A549 (cell line): ENCODE measurements around the gene CEP72. TPM values are rescaled to one million over a fixed set of nuclear protein-coding genes. Genes with fewer than 3 reads are reported as not detected.

Source experiments
- ATAC-seq, 2 experiments: fragments of 200-7000 bp in 1 of 2; fragments of >200 bp in 1 of 2; cut with Nextera tagmentation in 1 of 2; cut with Tn5 transposase in 1 of 2; 3 replicates each; pipeline versions ENCODE4 v1.8.0 to v1.9.1; 2018 to 2020; ENCODE audit warnings: mild to moderate bottlenecking in 1 of 2, moderate library complexity in 1 of 2
- CTCF ChIA-PET: fragments of 300-600 bp; sonication (Branson Sonifier 250); formaldehyde crosslinking; extraction: SDS; loops from one replicate; lab custom pipeline; 2021; ENCODE audit warnings: antibody characterized with exemption, inconsistent platforms; lab: Yijun Ruan, JAX
- POLR2A ChIA-PET: fragments of 350-600 bp; formaldehyde crosslinking; extraction: SDS; loops from one replicate; lab custom pipeline; 2021; ENCODE audit warnings: antibody characterized with exemption, inconsistent platforms; lab: Yijun Ruan, JAX
- DNase-seq, 2 experiments: peaks; one replicate each; pipeline versions ENCODE4 v3.0.0 to v3.0.0-alpha.2; 2011 to 2016; ENCODE audit warnings: low read depth in 1 of 2, low spot score in 1 of 2
- FAIRE-seq: peaks from 2 replicates; lab custom pipeline; 2011; peaks lifted over from hg19 to GRCh38; lab: Jason Lieb, UNC
- H3K27ac ChIP-seq, 2 experiments: fragments of >200 bp; sonication (Bioruptor Twin); formaldehyde crosslinking; 3 replicates each; pipeline ENCODE4 v1.5.1; 2016 to 2017
- H3K4me1 ChIP-seq: fragments of >200 bp; sonication (Bioruptor Twin); formaldehyde crosslinking; 3 replicates; pipeline ENCODE4 v1.6.1; 2016
- H3K4me2 ChIP-seq: fragments of >200 bp; sonication (Bioruptor Twin); formaldehyde crosslinking; 3 replicates; pipeline ENCODE4 v1.6.1; 2016
- H3K4me3 ChIP-seq: fragments of >200 bp; sonication (Bioruptor Twin); formaldehyde crosslinking; 3 replicates; pipeline ENCODE4 v1.5.1; 2016
- H3K9me3 ChIP-seq: fragments of >200 bp; sonication (Bioruptor Twin); formaldehyde crosslinking; 3 replicates; pipeline ENCODE4 v1.6.1; 2016
- CEBPB ChIP-seq, 2 experiments: fragments of >200 bp in 1 of 2; sonication (Bioruptor Twin) in 1 of 2; formaldehyde crosslinking in 1 of 2; IDR thresholded peaks; 2 replicates each; pipeline ENCODE4 v1.6.1; 2012 to 2016
- EHF ChIP-seq: fragments of 250-450 bp; sonication (Bioruptor Pico); IDR thresholded peaks from 2 replicates; pipeline ENCODE4 v1.5.0; 2020; ENCODE audit warnings: mild to moderate bottlenecking
- HEYL ChIP-seq: fragments of 250-450 bp; sonication (Bioruptor Pico); IDR thresholded peaks from 2 replicates; pipeline ENCODE4 v1.8.0; 2021; ENCODE audit warnings: mild to moderate bottlenecking, moderate library complexity
- HMGXB4 ChIP-seq: fragments of 250-450 bp; sonication (Bioruptor Pico); IDR thresholded peaks from 2 replicates; pipeline ENCODE4 v1.5.0; 2021; ENCODE audit warnings: mild to moderate bottlenecking, moderate library complexity, borderline replicate concordance
- KDM5A ChIP-seq: fragments of 200-600 bp; sonication (generic); IDR thresholded peaks from 2 replicates; pipeline ENCODE4 v1.6.1; 2016; ENCODE audit warnings: antibody characterized with exemption, mild to moderate bottlenecking
- MAFK ChIP-seq: fragments of 450-650 bp; IDR thresholded peaks from 2 replicates; pipeline ENCODE4 v1.6.1; 2014; ENCODE audit not compliant: partially characterized antibody
- NR3C1 ChIP-seq: fragments of >200 bp; sonication (Bioruptor Twin); formaldehyde crosslinking; IDR thresholded peaks from 3 replicates; pipeline ENCODE4 v1.6.1; 2017
- POLR2A ChIP-seq: IDR thresholded peaks from 2 replicates; pipeline ENCODE4 v1.6.1; 2012; ENCODE audit warnings: mild to moderate bottlenecking, low read length
- POLR2AphosphoS2 ChIP-seq: conservative IDR thresholded peaks from 2 replicates; pipeline ENCODE4 v1.6.1; 2012; ENCODE audit warnings: low read length, improper control_type of control experiment, inconsistent platforms
- RARB ChIP-seq: fragments of 250-450 bp; sonication (Bioruptor Pico); IDR thresholded peaks from 2 replicates; pipeline ENCODE4 v1.8.0; 2021; ENCODE audit warnings: mild to moderate bottlenecking, moderate library complexity
- RCOR1 ChIP-seq: fragments of 150-350 bp; IDR thresholded peaks from 2 replicates; pipeline ENCODE4 v1.6.1; 2014; ENCODE audit warnings: antibody characterized with exemption, low read length, low read depth
- REST ChIP-seq: fragments of 200-600 bp; sonication (generic); IDR thresholded peaks from 2 replicates; pipeline ENCODE4 v1.6.1; 2016; ENCODE audit warnings: antibody characterized with exemption, mild to moderate bottlenecking, moderate library complexity
- SREBF2 ChIP-seq: fragments of 450-650 bp; IDR thresholded peaks from 2 replicates; pipeline ENCODE4 v1.6.1; 2014; ENCODE audit warnings: mild to moderate bottlenecking, moderate library complexity
- WGBS: methylation state at CpG from one replicate; pipeline ENCODE4 v1.1.6; 2017; ENCODE audit errors: missing lambda C conversion rate; 5-methylcytosine and 5-hydroxymethylcytosine counted together
- polyA plus RNA-seq, 4 experiments: library from polyadenylated mRNA; depleted of rRNA in 3 of 4; stranded (reverse); fragments of >200 nt; fragmentation: RNase III in 1 of 4; extraction: RNeasy Plus Mini Kit Qiagen cat#74134 plus additional on column Dnase treatment in 1 of 4; gene quantifications; 2 replicates in 3 of 4; 3 replicates in 1 of 4; pipeline ENCODE4 v1.2.3, GENCODE V29; 2011 to 2017

Gene CEP72
- polyA plus RNA-seq, 2 of the 4 experiments (the other 2 are of a cell fraction): 10.8 to 11.1 TPM

GRCh38 chr5:652023-652515 is 39.9 kb downstream of the CEP72 start:
- no peak overlapping the region for H3K27ac ChIP-seq
- H3K4me2 ChIP-seq: no peak overlapping the region
- ChIA-PET POLR2A (no interaction called here), CTCF (no interaction called here)
- 97% methylated on average over 8 of the region's 8 CpGs for WGBS
- FAIRE-seq (no peak), ATAC-seq (peak in 1 of 2 experiments; percentile 19; a peak in 1 of 6 replicates), DNase-seq (no peak)
- H3K9me3 ChIP-seq: 0 out of 3 replicates have a peak, but pooled peaks cover 2% of the 10 kb centered on the region
- no peak overlapping the region for H3K4me3 ChIP-seq
- no peaks in the 10 kb centered on the region for H3K4me1 ChIP-seq
- TF ChIP-seq HEYL (CRISPR knock-in tag) (no peak), NR3C1 (no peak), MAFK (no peak), HMGXB4 (CRISPR knock-in tag) (no peak), REST (no peak), RCOR1 (no peak), CEBPB (IDR thresholded peaks at IDR 0.05) (no peak), KDM5A (no peak)

GRCh38 chr5:652773-653350 is 40.7 kb downstream of the CEP72 start:
- H3K9me3 ChIP-seq: 0 out of 3 replicates have a peak, but pooled peaks cover 2% of the 10 kb centered on the region
- FAIRE-seq: no peak
- no peak overlapping the region for H3K4me2 ChIP-seq
- 95% methylated on average over 9 of the region's 11 CpGs for WGBS
- no peak for DNase-seq
- no peaks in the 10 kb centered on the region for H3K4me1 ChIP-seq
- POLR2A ChIA-PET: no interaction called here
- no peak for TF ChIP-seq POLR2AphosphoS2
- no peak for TF ChIP-seq CEBPB (IDR thresholded peaks at IDR 0.05)
- TF ChIP-seq SREBF2: no peak
- no peak overlapping the region for H3K4me3 ChIP-seq
- no peak; a peak in 1 of 6 replicates for ATAC-seq
- H3K27ac ChIP-seq: no peak overlapping the region
- CTCF ChIA-PET: interaction anchor here (0.6 to 1.6 kb wide), 3 partner anchors 13 to 206 kb away, joined by 3 to 9 read pairs (median 5); no protein-coding TSS in a partner anchor

DNA sequence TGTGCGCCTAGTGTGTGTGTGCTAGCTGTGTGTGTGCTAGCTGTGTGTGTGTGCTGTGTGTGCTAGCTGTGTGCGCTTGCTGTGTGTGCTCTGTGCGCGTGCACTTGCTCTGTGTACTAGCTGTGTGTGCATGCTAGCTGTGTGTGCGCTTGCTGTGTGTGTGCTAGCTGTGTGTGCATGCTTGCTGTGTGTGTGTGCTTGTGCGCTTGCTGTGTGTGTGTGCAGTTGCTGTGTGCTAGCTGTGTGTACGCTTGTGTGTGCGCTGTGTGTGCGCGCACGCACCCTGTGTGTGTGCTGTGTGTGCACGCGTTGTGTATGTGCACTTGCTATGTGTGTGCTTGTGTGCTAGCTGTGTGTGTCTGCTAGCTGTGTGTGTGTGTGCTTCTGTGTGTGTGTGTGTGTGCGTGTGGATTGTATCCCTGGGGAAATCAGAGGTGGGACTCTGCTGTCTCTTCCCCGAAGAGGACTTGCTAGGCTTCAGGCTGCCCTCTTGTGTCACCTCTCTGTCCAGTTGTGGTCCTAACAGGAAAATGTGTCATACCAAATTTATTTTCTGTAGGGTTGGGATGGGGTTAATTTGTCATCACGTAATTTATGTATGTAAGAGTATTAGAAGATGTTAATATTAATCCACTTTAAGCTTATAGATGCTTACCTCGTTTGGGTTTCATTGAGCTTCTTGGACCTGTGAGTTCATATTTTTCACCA is 42.1 kb downstream of the CEP72 start:
- Histone ChIP-seq H3K9me3 (no peaks in the 10 kb centered on the region), H3K4me1 (no peaks in the 10 kb centered on the region), H3K27ac (no peak overlapping the region), H3K4me2 (no peak overlapping the region), H3K4me3 (no peak overlapping the region)
- DNase-seq: no peak
- TF ChIP-seq POLR2A (peak; percentile 17; the same call in 1 of the 2 replicates), RARB (no peak), EHF (CRISPR knock-in tag) (no peak)
- FAIRE-seq: no peak
- 92% methylated on average over 17 of the region's 17 CpGs for WGBS
- ChIA-PET CTCF (interaction anchor here (0.6 to 2.2 kb wide), 6 partner anchors 10 to 376 kb away, joined by 3 to 16 read pairs (median 4); no protein-coding TSS in a partner anchor), POLR2A (no interaction called here)
- ATAC-seq: peak in 1 of 2 experiments; percentile 26; a peak in 1 of 6 replicates
